Fibroblast of lung (primary cell): Measurements from ENCODE around the gene LRGUK. TPM values are rescaled to one million over a fixed set of nuclear protein-coding genes. Genes with fewer than 3 reads are reported as not detected.

ENCODE experiments used
- DNase-seq, 2 donors: peaks; one replicate each; pipeline versions ENCODE4 v3.0.0 to v3.0.0-alpha.2; 2010; ENCODE audit warnings: low read depth in 2 of 2
- H2AFZ ChIP-seq: 2 replicates; pipeline ENCODE4 v1.5.1; 2012; ENCODE audit warnings: low read length, control low read depth, inconsistent platforms
- H3K27ac ChIP-seq: 2 replicates; pipeline ENCODE4 v1.5.1; 2011; ENCODE audit warnings: low read length, control low read depth; ENCODE audit not compliant: insufficient read depth
- H3K27me3 ChIP-seq: 2 replicates; pipeline ENCODE4 v1.5.1; 2011; ENCODE audit warnings: mild to moderate bottlenecking, low read length; ENCODE audit not compliant: control insufficient read depth, insufficient read depth
- H3K36me3 ChIP-seq: 2 replicates; pipeline ENCODE4 v1.5.1; 2011; ENCODE audit warnings: low read length; ENCODE audit not compliant: control insufficient read depth, insufficient read depth
- H3K4me1 ChIP-seq: 2 replicates; pipeline ENCODE4 v1.5.1; 2011; ENCODE audit warnings: low read length; ENCODE audit not compliant: control insufficient read depth, insufficient read depth; ENCODE audit errors: extremely low read depth
- H3K4me2 ChIP-seq: 2 replicates; pipeline ENCODE4 v1.5.1; 2011; ENCODE audit warnings: low read length, control low read depth; ENCODE audit not compliant: insufficient read depth; ENCODE audit errors: extremely low read depth
- H3K4me3 ChIP-seq, 4 experiments: fragments of 200-600 bp in 1 of 4; sonication (generic) in 1 of 4; replicated peaks in 1 of 4; 2 replicates each; pipeline ENCODE4 v1.5.1; 2011 to 2016; ENCODE audit warnings: low read length in 4 of 4, low read depth in 3 of 4, mild to moderate bottlenecking in 3 of 4, control low read depth in 2 of 4, inconsistent platforms in 1 of 4, mixed read lengths in 1 of 4; ENCODE audit not compliant: insufficient read depth in 1 of 4; ENCODE audit errors: control extremely low read depth in 1 of 4
- H3K79me2 ChIP-seq: 2 replicates; pipeline ENCODE4 v1.5.1; 2012; ENCODE audit warnings: mild to moderate bottlenecking, low read length, inconsistent platforms; ENCODE audit not compliant: control insufficient read depth, insufficient read depth
- H3K9ac ChIP-seq: 2 replicates; pipeline ENCODE4 v1.5.1; 2011; ENCODE audit warnings: mild to moderate bottlenecking, low read length, control low read depth; ENCODE audit not compliant: insufficient read depth
- H3K9me3 ChIP-seq: 2 replicates; pipeline ENCODE4 v1.5.1; 2012; ENCODE audit warnings: low read depth, low read length; ENCODE audit not compliant: control insufficient read depth, insufficient read depth
- H4K20me1 ChIP-seq: 2 replicates; pipeline ENCODE4 v1.5.1; 2011; ENCODE audit warnings: low read length; ENCODE audit not compliant: control insufficient read depth, insufficient read depth; ENCODE audit errors: extremely low read depth
- EZH2 ChIP-seq: IDR thresholded peaks from 2 replicates; pipeline ENCODE4 v1.5.1; 2012; ENCODE audit warnings: low read length, control low read depth, mild to moderate bottlenecking; ENCODE audit errors: missing control alignments
- polyA plus RNA-seq, 2 donors: library from polyadenylated mRNA; depleted of rRNA in 1 of 2; stranded (reverse) in 1 of 2; unstranded in 1 of 2; fragments of >200 nt; gene quantifications; 2 replicates each; pipeline ENCODE4 v1.2.1, GENCODE V29; 2011 to 2012; ENCODE audit warnings: missing spikeins in 1 of 2
- total RNA-seq: library from RNA; depleted of rRNA; stranded (reverse); fragments of >200 nt; gene quantifications from 2 replicates; pipeline ENCODE4 v1.2.1, GENCODE V29; 2014
- TF ChIP-seq, protein P1 (sequence below), 2 donors: IDR thresholded peaks in 1 of 2; conservative IDR thresholded peaks in 1 of 2; 1 replicate in 1 of 2; 2 replicates in 1 of 2; pipeline ENCODE4 v1.5.1; 2011 to 2012; ENCODE audit warnings: low read length in 2 of 2, control low read depth in 1 of 2, inconsistent platforms in 1 of 2, low read depth in 1 of 2, mild to moderate bottlenecking in 1 of 2

LRGUK gene
- total and polyA plus RNA-seq, 2 donors (not counting 1 experiment from before 2014, with no cell fraction given), result 0.08 to 0.17 TPM

GRCh38 chr7:134308548-134308947 is 181.4 kb downstream of the LRGUK start:
- DNase-seq, result no peak
- Histone ChIP-seq H2AFZ (no peak overlapping the region), H3K9me3 (no peaks in the 10 kb centered on the region), H3K4me1 (no peaks in the 10 kb centered on the region), H4K20me1 (no peaks in the 10 kb centered on the region), H3K9ac (no peak overlapping the region), H3K4me3 (no peak overlapping the region), H3K27ac (no peak overlapping the region), H3K27me3 (no peaks in the 10 kb centered on the region), H3K4me2 (no peak overlapping the region), H3K79me2 (no peaks in the 10 kb centered on the region), H3K36me3 (peaks cover 4% of the 10 kb centered on the region)
- no peak for TF ChIP-seq EZH2
- TF ChIP-seq, protein P1, sequence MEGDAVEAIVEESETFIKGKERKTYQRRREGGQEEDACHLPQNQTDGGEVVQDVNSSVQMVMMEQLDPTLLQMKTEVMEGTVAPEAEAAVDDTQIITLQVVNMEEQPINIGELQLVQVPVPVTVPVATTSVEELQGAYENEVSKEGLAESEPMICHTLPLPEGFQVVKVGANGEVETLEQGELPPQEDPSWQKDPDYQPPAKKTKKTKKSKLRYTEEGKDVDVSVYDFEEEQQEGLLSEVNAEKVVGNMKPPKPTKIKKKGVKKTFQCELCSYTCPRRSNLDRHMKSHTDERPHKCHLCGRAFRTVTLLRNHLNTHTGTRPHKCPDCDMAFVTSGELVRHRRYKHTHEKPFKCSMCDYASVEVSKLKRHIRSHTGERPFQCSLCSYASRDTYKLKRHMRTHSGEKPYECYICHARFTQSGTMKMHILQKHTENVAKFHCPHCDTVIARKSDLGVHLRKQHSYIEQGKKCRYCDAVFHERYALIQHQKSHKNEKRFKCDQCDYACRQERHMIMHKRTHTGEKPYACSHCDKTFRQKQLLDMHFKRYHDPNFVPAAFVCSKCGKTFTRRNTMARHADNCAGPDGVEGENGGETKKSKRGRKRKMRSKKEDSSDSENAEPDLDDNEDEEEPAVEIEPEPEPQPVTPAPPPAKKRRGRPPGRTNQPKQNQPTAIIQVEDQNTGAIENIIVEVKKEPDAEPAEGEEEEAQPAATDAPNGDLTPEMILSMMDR (conservative IDR thresholded peaks at IDR 0.05 in 1 of 2, IDR thresholded peaks at IDR 0.05 in 1 of 2; ENCODE audit: low read depth in 1 of 2, low read length in 2 of 2), result no peak

DNA sequence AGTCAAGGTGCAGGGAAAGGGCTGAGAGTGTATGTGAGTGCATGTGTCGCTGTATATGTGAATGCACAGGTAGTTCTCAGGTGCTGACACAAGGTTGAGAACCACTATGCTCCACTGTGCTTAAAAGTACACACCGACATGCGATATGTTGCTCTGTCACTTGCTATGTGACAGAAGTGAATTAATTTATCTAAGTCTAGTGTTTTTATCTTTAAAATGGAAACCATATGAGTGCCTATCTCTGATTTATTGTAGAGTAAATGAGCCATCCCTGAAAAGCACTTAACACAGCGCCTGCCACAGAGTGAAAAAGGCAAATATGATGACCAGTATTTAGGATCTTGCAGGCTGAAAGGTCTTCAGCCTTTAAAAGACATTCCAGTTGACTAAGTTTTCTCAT is 184.7 kb downstream of the LRGUK start:
- Histone ChIP-seq H3K36me3 (no peaks in the 10 kb centered on the region), H2AFZ (no peak overlapping the region), H3K9me3 (no peaks in the 10 kb centered on the region), H3K27me3 (no peaks in the 10 kb centered on the region), H3K27ac (no peak overlapping the region), H3K4me1 (peaks cover 4% of the 10 kb centered on the region), H3K79me2 (peaks cover 7% of the 10 kb centered on the region), H3K4me3 (no peak overlapping the region), H3K9ac (no peak overlapping the region), H4K20me1 (no peaks in the 10 kb centered on the region), H3K4me2 (no peak overlapping the region)
- no peak for DNase-seq
- no peak for TF ChIP-seq EZH2
- TF ChIP-seq, protein P1 (conservative IDR thresholded peaks at IDR 0.05 in 1 of 2, IDR thresholded peaks at IDR 0.05 in 1 of 2; ENCODE audit: low read depth in 1 of 2, low read length in 2 of 2), result no peak

GRCh38 chr7:134312717-134313116 is 185.6 kb downstream of the LRGUK start:
- no peak overlapping the region for H3K9ac ChIP-seq
- H3K9me3 ChIP-seq, result no peaks in the 10 kb centered on the region
- no peak overlapping the region for H3K4me2 ChIP-seq
- no peaks in the 10 kb centered on the region for H4K20me1 ChIP-seq
- no peaks in the 10 kb centered on the region for H3K36me3 ChIP-seq
- TF ChIP-seq, protein P1 (conservative IDR thresholded peaks at IDR 0.05 in 1 of 2, IDR thresholded peaks at IDR 0.05 in 1 of 2; ENCODE audit: low read depth in 1 of 2, low read length in 2 of 2), result no peak
- no peak for TF ChIP-seq EZH2
- no peak overlapping the region for H3K27ac ChIP-seq
- no peak overlapping the region for H3K4me3 ChIP-seq
- H3K79me2 ChIP-seq, result peaks cover 7% of the 10 kb centered on the region
- no peak overlapping the region for H2AFZ ChIP-seq
- peaks cover 4% of the 10 kb centered on the region for H3K4me1 ChIP-seq
- no peak for DNase-seq
- H3K27me3 ChIP-seq, result no peaks in the 10 kb centered on the region
